ENCODE data around the gene SNRPD1.

The SNRPD1 gene

GRCh38 chr18:21632393-21632792 lies 20.3 kb downstream of the SNRPD1 start:
- TF ChIP-seq SIN3A (IDR thresholded peaks at IDR 0.05; ENCODE audit: borderline replicate concordance, insufficient read depth, low read length) (no peak), TAF1 (IDR thresholded peaks at IDR 0.05; ENCODE audit: borderline replicate concordance, insufficient read depth, low read length) (no peak), FOXP2 (optimal IDR thresholded peaks at IDR 0.05; ENCODE audit: borderline replicate concordance, extremely low read depth, extremely low read length, insufficient read depth) (no peak), REST (IDR thresholded peaks at IDR 0.05; ENCODE audit: insufficient read depth in 1 of 2, low read depth in 2 of 2, low read length in 2 of 2) (no peak), POLR2AphosphoS5 (IDR thresholded peaks at IDR 0.05; ENCODE audit: low read depth, low read length) (no peak)

- no peak for TF ChIP-seq SIN3A (IDR thresholded peaks at IDR 0.05; ENCODE audit: borderline replicate concordance, insufficient read depth, low read length)
- TF ChIP-seq POLR2AphosphoS5 (IDR thresholded peaks at IDR 0.05; ENCODE audit: low read depth, low read length), result 0 out of 2 replicates have a peak, but pooled peaks have one; percentile 40
Observed at GRCh38 chr18:21634588-21635199, 22.6 kb downstream of the SNRPD1 start.

DNA sequence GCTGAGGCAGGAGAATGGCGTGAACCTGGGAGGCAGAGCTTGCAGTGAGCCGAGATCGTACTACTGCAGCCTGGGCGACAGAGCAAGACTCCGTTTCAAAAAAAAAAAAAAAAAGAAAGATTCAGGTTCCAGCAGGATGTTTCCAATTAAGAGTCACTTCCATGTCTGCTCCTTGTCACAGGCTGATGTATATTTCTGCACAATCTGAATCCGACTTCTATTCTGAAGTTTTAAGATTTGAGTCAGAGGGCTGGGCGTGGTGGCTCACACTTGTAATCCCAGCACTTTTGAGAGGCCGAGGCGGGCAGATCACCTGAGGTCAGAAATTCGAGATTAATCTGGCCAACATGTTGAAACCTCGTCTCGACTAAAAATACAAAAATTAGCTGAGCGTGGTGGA lies 24.7 kb downstream of the SNRPD1 start:
- TF ChIP-seq FOXP2 (optimal IDR thresholded peaks at IDR 0.05; ENCODE audit: borderline replicate concordance, extremely low read depth, extremely low read length, insufficient read depth) (no peak), POLR2AphosphoS5 (IDR thresholded peaks at IDR 0.05; ENCODE audit: low read depth, low read length) (no peak), REST (IDR thresholded peaks at IDR 0.05; ENCODE audit: insufficient read depth in 1 of 2, low read depth in 2 of 2, low read length in 2 of 2) (no peak), SIN3A (IDR thresholded peaks at IDR 0.05; ENCODE audit: borderline replicate concordance, insufficient read depth, low read length) (no peak), TAF1 (IDR thresholded peaks at IDR 0.05; ENCODE audit: borderline replicate concordance, insufficient read depth, low read length) (no peak)

DNA sequence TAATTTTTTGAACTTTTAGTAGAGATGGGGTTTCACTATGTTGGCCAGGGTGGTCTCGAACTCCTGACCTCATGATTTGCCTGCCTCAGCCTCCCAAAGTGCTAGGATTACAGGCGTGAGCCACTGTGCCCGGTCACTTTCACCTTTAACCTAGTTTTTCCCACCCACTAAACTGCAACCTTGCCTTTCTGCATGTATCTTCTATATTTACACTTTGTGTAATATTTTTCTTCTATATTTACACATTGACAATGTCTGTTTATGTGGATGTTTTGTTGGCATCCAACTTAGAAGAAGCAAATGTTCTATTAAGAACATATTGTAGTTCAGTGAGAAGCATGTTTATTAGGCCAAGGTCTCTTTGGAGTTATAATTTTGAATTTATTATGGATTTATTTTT lies 26.7 kb downstream of the SNRPD1 start:
- TF ChIP-seq POLR2AphosphoS5 (IDR thresholded peaks at IDR 0.05; ENCODE audit: low read depth, low read length), result no peak
- no peak for TF ChIP-seq TAF1 (IDR thresholded peaks at IDR 0.05; ENCODE audit: borderline replicate concordance, insufficient read depth, low read length)

DNA sequence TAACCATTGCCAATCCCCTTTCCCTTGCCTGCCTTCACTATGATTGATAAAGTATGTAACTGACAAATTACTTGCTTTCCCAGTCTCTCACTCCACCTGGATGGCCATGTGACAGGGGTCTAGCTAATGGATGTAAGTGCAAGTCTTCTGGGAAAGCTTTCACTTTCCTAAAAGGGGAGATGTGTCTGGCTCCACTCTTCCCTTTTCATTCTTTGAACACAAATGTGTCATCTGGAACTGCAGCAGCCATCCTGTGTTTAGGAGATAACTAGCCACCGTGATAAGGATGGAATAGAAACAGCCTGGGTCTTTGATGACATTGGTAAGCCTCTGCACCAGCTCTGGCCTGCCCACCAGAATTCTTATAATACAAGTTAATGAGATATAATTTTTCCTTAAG lies 38.2 kb downstream of the SNRPD1 start:
- no peak for TF ChIP-seq SIN3A (IDR thresholded peaks at IDR 0.05; ENCODE audit: borderline replicate concordance, insufficient read depth, low read length)
- TF ChIP-seq FOXP2 (optimal IDR thresholded peaks at IDR 0.05; ENCODE audit: borderline replicate concordance, extremely low read depth, extremely low read length, insufficient read depth), result no peak
- TF ChIP-seq TAF1 (IDR thresholded peaks at IDR 0.05; ENCODE audit: borderline replicate concordance, insufficient read depth, low read length), result no peak
- TF ChIP-seq REST (IDR thresholded peaks at IDR 0.05; ENCODE audit: insufficient read depth in 1 of 2, low read depth in 2 of 2, low read length in 2 of 2), result no peak
- no peak for TF ChIP-seq POLR2AphosphoS5 (IDR thresholded peaks at IDR 0.05; ENCODE audit: low read depth, low read length)

DNA sequence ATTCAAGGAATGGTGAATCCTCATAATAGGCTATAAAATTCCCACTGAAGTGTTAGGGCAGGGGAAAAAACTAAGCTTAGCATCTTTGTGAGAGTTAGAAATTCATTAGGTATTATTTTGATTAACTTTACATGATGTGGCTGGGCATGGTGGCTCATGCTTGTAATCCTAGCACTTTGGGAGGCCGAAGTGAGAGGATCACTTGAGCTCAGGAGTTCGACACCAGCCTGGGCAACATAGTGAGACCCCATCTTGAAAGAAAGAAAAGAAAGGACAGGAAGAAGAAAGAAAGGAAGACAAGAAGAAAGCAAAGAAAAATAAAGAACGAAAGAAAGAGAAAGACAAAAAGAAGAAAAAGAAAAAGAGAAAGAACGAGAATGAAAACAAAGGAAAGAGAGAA lies 40.0 kb downstream of the SNRPD1 start:
- TF ChIP-seq SIN3A (IDR thresholded peaks at IDR 0.05; ENCODE audit: borderline replicate concordance, insufficient read depth, low read length) (no peak), FOXP2 (optimal IDR thresholded peaks at IDR 0.05; ENCODE audit: borderline replicate concordance, extremely low read depth, extremely low read length, insufficient read depth) (no peak)

DNA sequence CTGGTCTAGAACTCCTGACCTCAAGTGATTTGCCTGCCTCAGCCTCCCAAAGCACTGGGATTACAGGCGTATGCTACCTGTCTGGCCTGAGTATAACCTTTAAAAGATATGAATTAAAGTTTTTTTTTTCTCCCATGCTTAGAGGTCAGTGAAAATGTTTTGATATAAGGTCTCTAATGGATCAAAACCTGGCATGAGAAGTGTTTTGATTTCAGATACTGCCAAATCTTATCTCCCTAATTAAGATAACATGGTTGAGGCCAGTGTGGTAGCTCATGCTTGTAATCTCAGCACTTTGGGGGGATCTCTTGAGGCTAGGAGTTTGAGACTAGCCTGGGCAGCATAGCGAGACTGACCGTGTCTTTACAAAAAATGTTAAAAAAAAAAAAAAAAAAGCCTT lies 41.2 kb downstream of the SNRPD1 start:
- TF ChIP-seq SIN3A (IDR thresholded peaks at IDR 0.05; ENCODE audit: borderline replicate concordance, insufficient read depth, low read length), result no peak
- no peak for TF ChIP-seq POLR2AphosphoS5 (IDR thresholded peaks at IDR 0.05; ENCODE audit: low read depth, low read length)
- no peak for TF ChIP-seq REST (IDR thresholded peaks at IDR 0.05; ENCODE audit: insufficient read depth in 1 of 2, low read depth in 2 of 2, low read length in 2 of 2)
- no peak for TF ChIP-seq FOXP2 (optimal IDR thresholded peaks at IDR 0.05; ENCODE audit: borderline replicate concordance, extremely low read depth, extremely low read length, insufficient read depth)
- no peak for TF ChIP-seq TAF1 (IDR thresholded peaks at IDR 0.05; ENCODE audit: borderline replicate concordance, insufficient read depth, low read length)

Measured in PFSK-1 (cell line).